T-helper 22 cell (primary cell): ENCODE data around the gene HES7.

Source experiments
- DNase-seq: peaks from one replicate; pipeline ENCODE4 v3.0.0-alpha.2; 2020; ENCODE audit warnings: low read depth

The HES7 gene

DNA sequence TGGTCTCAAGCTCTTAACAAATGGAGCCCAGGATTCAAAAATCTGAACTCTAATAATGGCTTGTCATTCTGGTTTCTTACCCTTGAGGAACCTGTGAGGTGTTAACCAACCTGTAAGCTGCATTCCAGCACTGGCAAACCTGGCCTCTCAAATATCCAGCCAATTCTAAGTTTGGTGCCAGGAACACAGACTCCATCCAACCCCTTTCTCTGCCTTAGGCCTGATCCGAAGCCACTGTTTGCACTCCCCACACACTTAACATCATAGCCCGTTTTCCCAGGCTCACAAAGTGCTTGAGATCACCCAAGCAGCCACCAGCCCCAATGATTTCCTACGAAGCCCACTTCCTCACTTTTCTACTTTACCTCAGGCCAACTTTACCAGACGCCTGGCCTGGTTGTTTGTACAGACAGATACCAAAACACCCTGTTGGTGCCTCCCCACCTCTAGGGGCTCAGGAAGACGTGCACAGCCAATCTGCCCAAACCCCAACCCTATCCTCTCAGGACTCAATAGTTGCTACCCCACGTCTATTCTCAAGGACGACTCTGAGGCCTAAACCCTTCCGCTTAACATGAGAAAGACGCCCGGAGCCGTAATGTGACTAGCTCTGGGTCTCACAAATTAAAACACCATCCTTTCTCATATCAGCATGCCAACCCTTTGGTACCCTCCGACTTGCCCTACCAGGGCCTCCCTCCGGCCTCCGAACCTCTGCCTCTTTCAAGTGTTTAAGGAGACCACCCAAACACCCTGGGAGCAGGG, 31.5 kb upstream of the HES7 start:
- no peak for DNase-seq

GRCh38 chr17:8154608-8155155, 30.8 kb upstream of the HES7 start:
- no peak for DNase-seq

DNA sequence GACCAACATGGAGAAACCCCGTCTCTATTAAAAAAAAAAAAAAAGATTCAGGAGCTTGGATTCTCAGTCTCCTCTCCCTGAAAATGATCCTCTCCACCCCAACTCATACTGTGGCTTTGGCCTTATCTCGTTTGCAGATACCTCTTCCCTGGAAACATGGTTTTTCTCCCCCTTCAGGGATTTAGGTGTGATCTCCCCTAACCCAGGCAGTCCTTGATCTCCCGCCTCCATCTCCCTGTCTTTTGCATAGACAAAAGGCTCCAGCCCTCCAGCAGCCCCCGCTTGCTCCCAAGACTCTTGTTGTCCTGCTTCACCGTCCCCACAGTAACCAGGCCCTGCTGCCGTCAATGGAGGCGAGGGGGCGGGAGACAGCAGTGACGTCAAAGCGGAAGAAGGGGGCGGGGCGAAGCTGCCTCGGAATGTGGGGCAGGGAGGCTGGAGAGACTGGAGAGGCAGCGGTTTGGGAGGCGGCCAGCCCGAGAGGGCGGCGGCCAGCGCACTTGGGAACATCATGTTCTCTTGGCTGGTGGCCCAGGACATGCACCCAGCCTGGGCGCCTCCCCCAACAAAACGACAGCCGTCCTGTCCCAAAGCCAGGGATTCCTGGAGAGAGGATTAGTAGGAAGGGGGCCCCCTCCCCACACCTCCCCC, 30.2 kb upstream of the HES7 start:
- peak; percentile 91 for DNase-seq

DNA sequence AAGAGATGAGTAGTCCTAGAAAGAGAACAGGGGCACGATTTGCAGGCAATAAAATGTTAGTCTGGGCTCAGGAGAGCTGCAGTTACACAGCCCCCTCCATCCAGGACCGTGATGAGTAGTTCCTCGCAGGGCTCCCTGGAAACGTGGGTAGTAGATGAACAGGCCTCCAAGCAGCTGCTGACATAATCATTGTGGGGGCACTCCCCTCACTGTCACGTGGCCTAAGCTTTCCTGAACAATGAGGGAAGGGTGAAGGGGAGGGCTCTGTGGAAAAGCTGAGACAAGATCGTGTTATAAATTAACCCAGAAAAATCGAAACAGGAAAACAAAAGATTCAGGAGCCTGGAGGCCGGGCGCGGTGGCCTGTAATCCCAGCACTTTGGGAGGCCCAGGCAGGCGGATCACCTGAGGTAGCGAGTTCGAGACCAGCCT, 29.6 kb upstream of the HES7 start:
- DNase-seq: no peak

DNA sequence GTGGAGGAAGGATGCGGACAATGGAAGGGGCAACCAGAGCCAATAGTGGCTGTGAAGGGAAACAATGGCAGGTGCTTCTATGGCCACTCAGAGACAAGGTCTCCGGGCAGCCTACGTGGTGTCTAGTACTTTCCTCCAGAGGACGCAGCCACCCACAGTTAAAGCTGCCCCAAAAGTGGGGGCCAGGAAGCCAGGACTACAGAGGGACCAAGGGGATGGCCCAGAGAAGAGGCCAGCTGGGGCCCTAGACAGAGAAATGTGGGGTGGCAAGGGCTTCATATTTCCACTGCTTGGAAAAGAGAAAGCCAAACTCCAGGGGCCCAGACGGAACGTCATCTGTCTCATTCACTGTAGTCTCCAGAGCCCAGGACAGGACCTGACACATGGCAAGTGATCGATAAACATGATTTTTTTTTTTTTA, 29.1 kb upstream of the HES7 start:
- no peak for DNase-seq

GRCh38 chr17:8152112-8152775, 28.3 kb upstream of the HES7 start, which contains the start of gene PER1:
Gene PER1, minus strand, starts transcription at chr17:8152404. Its CDS starts 1,698 bp downstream, at chr17:8150706.
- peak; percentile 88 for DNase-seq

DNA sequence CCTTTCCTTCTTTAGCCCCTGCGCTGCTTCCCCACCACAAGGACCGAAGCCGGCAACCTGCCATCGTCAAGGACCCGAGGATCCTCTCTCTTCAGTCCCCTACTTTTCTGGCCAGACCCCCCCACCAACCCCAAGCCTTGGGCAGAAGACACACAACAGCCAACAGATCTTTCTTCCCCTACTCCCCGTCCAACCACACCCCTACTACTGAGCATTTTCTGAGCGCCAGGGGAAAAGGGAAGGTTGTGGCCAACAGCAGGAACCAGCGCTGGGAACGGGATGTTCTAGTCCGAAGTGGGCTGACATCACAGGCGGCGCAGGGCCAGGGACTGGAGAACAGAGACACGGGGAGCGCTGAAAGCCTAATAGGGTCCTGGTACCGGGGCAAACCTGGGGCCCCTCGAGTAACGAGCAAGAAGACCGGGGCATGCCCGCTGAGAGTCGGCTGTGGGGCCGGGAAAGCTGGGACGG, 27.8 kb upstream of the HES7 start:
- no peak for DNase-seq

DNA sequence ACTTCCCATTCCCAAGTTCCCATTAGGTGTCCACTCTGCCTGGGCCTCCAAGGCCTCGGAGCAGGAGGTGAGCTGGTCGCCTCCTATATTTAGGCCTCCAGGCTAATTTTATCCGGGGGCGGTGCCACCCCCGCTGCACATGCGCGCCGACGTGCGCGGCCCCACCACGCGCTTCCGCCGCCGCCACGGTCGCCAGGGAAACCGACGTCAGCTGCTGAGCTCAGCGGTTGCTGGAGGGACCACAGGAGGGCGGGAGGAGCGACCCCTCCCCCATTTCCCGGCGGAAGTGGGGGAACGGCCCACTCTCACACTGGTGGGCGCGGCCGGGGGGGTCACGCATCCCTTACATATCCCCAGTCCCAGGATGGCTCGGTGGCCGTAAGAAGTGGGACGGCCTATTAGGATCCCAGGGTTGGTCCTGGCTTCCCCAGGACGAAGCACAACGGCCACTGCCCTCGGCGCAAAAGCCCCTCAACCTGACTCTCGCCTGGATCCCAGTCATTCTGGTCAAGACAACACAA, 27.3 kb upstream of the HES7 start:
- peak; percentile 88 for DNase-seq

- no peak for DNase-seq
Measured at GRCh38 chr17:8150194-8151119, 26.6 kb upstream of the HES7 start.

- DNase-seq: no peak
Measured at GRCh38 chr17:8149419-8150193, 25.7 kb upstream of the HES7 start.

DNA sequence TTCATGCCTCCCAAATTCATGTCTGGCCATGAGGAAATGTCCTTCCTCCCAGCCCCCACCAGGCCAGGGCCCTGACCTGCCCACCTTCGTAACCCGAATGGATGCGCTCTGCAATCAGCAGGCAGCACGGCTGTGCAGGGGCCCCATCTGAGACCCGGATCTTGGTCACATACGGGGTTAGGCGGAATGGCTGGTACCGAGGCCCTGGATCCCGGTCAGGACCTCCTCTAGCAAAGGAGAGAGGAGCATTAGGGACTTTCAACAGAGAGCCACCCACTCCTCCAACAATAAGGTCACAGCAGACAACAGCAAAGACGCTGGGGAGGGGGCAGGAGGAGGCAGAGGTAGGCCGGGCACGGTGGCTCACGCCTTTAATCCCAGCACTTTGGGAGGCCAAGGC, 24.7 kb upstream of the HES7 start:
- no peak for DNase-seq

DNA sequence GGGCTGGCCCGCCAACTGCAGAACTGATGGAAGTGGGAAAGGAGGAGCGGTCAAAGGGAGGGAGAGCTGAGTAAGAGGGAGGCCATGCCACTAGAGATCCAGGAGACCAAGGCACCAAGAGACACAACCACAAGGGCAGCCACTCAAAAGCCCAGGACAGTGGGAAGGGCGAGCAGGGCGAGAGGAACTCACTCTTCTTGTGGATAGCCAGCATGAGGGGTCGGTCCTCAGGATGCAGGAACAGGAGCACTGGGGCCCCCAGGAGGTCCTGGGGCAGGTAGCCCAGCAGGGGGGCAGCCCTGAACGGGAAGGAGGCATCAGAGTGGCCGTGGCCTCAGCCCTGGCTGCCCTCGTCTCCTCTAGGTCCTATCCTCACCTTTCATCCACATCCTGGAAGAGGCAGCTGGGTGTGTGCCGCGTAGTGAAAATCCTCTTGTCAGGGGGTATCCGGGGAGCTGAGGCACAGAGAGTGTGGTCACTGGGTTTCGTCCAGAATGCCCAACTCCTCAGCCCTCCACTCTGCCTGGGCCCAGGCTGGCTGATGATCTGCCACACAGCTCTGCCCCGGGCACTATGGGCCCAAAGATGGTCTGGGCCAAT, 24.0 kb upstream of the HES7 start:
- no peak for DNase-seq

DNA sequence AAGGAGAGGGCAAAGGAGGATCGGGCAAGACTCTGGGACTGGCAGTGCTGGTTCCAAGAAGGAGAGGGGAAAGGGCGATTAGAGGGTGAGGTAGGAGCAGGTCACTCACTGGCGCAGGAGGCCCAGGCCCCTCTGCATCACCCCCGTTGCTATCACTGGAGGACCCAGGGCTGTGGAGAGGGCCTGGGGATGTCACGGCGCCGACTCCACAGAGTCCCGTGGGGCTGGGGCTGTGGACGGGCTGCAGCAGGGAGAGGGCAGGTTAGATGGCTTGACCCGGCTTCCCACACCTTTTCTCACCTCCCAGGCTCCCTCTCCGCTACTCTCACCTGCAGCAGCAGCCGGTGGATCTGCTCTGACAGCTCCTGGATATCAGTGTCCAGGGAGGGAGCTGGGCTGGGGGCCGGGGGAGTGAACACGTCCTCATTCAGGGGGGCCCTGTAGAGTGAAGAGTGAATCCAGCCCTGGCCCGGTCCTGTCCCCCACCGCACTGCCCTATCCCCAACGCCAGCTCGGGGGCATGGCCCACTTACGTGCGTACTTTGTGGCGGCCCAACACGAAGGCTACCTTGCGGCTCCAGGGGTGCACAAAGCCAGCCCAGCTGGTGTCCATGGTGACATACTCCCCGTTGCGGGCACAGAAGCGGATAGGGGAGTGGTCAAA, 23.4 kb upstream of the HES7 start:
- no peak for DNase-seq

DNA sequence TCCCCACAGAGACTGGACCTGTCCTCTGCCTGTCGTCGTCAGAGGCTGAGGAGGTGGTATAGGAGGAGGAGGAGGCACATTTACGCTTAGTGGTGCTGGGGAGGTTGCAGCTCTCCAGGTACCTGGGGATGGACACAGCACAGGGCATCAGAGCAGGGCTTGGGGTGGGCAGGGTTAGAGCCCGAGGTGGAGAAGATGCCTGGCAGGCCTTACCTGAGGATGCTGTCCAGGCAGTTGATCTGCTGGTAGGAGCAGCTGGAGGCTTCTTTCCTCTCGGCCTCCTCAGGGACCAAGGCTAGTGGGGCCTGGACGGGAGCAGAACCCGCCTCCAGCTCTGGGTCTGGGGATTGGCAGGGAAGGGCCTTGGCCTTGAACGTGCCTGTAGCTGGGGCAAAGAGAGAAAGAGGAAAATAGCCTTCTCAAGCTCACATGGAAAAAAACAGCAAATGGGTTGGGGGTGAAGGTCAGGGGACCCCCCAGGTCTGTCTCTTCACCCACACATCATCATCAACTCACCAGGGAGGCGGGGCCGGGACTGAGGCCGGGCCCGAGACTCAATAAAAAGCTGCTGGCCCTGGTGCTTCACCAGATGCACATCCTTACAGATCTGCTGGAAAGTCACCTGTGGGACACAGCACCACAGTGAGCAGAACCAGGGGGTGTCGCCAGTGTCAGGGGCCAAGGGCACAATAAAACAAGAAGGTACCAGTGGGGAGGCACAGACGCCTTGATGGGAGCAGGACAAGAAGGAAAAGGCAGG, 22.7 kb upstream of the HES7 start:
- DNase-seq: no peak

DNA sequence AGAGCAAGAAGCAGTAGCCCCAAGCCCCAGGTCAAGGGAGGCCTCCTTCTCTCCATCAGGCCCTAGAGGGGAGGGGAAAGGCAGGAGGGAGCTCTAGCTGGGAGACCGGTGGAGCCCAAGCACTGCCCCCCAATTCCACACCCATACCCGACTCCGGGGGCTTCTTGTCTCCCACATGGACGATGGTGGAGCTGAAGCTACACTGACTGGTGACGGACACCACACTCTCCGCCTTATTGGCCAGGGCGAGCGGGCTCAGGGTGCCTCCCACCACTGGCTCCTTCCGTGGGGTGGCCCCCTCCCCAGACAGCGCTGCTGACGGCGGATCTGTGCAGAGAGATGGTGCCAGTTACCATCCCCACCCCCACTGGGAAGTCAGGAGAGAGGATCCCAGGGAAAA, 21.9 kb upstream of the HES7 start:
- DNase-seq: no peak

DNA sequence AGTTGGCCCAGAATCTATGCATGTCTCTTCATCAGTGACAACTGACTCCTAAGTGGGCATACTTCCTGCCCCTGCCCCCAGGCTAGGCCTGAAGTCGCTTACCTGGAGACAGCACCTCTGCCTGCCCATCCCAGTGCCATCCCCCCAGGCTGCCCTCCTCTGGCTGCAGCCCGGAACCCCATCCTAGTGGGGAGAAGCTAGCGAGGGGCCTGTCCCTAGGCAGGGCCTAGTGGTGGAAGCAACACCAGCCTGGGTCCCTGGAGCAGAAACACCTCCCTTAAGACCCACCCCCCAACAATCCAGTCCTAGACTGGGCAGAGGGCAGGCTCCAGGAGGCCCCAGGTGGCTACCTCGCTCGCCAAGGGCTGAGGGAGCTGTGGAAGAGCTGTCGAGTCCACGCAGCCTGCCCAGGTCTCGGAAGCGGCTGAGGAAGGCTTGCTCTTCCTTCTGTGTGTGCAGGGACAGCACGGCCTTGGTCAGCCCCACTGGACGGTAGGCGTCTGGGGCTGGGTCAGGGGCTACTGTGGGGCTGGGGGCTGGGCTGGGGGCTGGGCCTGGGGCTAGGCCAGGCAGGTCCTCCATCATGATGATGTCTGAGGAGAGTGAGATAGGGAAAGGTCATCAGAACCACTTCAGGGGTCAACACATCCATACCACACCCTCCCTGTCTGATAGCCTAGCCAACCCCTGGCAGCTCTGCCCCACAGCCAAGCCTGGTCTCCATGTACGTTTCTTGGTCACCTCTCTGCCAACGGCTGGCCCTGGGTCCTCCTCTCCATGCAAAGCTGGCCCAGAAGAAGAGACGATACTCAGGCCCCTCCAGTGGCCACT, 20.7 kb upstream of the HES7 start:
- DNase-seq: no peak

- no peak for DNase-seq
Measured at GRCh38 chr17:8143581-8144400, 19.9 kb upstream of the HES7 start.
